Rectal smooth muscle tissue (tissue), 1 donor: ENCODE measurements around the gene CHRNA5.
"Not testable (repeated sequence)": the region's sequence is repeated elsewhere in the genome, so short reads cannot be mapped to it uniquely, and the experiment has no call there.

Experiments used
- H3K27ac ChIP-seq: one replicate; pipeline ENCODE4 v1.7.0; 2013; ENCODE audit warnings: low read depth, low read length, inconsistent platforms
- H3K27me3 ChIP-seq: one replicate; pipeline ENCODE4 v1.7.0; 2013; ENCODE audit warnings: low read length; ENCODE audit not compliant: control insufficient read depth, insufficient read depth
- H3K36me3 ChIP-seq: one replicate; pipeline ENCODE4 v1.7.0; 2013; ENCODE audit warnings: low read length; ENCODE audit not compliant: control insufficient read depth, insufficient read depth
- H3K4me1 ChIP-seq: one replicate; pipeline ENCODE4 v1.7.0; 2013; ENCODE audit warnings: low read length; ENCODE audit not compliant: control insufficient read depth, insufficient read depth
- H3K4me3 ChIP-seq: one replicate; pipeline ENCODE4 v1.7.0; 2013; ENCODE audit warnings: low read length
- H3K9ac ChIP-seq: one replicate; pipeline ENCODE4 v1.7.0; 2013; ENCODE audit warnings: low read length

CHRNA5 gene

DNA sequence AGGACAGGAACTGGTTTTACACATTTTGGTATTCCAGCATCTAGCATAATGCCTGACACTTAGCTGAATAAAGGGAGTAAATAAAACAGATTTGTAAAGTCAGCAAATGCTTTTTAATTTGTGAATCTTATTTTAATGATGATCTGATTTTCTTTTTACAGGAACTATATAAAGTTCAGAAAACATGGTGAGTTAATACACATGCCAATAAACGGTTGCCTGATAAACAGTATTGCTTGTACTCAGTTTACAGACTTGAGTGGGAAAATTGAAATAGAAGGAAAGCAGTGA is 23.6 kb upstream of the CHRNA5 start:
- H3K36me3 ChIP-seq = peaks cover 11% of the 10 kb centered on the region
- H3K27ac ChIP-seq = no peak overlapping the region
- H3K4me3 ChIP-seq = peak overlapping the region; percentile 96
- no peak overlapping the region for H3K9ac ChIP-seq
- peaks cover 11% of the 10 kb centered on the region for H3K4me1 ChIP-seq
- no peaks in the 10 kb centered on the region for H3K27me3 ChIP-seq

DNA sequence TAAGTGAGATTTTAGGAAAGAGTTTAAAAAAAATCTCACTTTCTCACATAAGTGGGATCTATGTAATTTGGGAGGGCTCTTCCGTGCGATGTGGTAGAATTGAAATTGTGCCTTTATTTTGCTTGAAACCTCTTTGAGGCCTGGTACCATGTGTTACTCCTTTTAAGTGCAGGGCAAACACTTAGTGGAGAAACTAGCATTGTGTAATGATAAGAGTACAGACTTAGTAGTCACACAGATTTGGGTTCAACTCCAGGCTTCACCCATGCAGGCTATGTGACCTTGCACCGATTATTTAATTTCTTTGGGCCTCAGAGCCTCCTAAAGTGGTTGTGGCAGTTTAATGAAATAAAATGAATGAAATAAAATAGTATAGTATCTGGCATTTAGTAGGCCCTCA is 22.7 kb upstream of the CHRNA5 start:
- Histone ChIP-seq H3K36me3 (peaks cover 11% of the 10 kb centered on the region), H3K4me3 (no peak overlapping the region), H3K4me1 (peaks cover 11% of the 10 kb centered on the region), H3K9ac (no peak overlapping the region), H3K27ac (no peak overlapping the region), H3K27me3 (no peaks in the 10 kb centered on the region)

DNA sequence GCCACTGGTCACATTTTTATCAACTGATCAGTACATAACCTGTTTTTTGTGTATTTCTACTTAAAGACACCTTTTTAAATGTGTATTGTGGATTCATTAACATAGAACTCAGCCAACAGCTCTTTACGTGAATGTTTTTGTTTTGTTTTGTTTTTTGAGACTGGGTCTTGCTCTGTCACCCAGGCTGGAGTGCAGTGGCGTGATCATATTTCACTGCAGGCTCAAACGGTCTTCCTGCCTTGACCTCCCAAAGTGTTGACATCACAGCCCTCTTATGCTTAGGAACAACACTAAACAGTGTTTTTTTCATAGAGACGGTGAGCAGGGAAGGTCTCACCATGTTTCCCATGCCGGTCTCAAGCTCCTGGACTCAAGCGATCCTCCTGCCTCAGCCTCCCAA is 15.1 kb upstream of the CHRNA5 start:
- no peak overlapping the region for H3K27ac ChIP-seq
- no peaks in the 10 kb centered on the region for H3K4me1 ChIP-seq
- H3K9ac ChIP-seq = no peak overlapping the region
- H3K4me3 ChIP-seq = no peak overlapping the region
- peaks cover 19% of the 10 kb centered on the region for H3K36me3 ChIP-seq
- no peaks in the 10 kb centered on the region for H3K27me3 ChIP-seq

- Histone ChIP-seq H3K4me1 (no peaks in the 10 kb centered on the region), H3K36me3 (peaks cover 13% of the 10 kb centered on the region), H3K9ac (no peak overlapping the region), H3K27ac (no peak overlapping the region), H3K27me3 (no peaks in the 10 kb centered on the region), H3K4me3 (no peak overlapping the region)
These were observed 14.5 kb upstream of the CHRNA5 start for GRCh38 chr15:78550815-78551214.

DNA sequence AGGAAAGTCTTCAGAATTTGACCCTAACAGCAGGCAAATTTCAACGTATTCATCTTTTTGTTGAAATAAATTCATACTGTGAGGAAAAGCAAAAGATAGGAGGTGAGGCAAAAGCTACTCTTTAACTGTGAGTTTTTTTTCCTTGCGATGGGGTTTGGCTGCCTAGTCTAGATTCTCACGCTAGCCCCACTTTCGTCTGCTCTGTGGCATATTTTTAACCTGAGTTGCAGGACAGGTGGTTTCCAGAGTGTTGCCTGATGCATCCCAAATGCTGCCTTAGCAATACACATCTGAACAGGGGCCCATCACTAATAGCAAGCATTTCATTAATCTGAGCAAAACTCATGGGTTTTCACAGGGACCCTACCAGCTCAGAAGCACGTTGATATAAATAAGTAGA is 13.4 kb upstream of the CHRNA5 start:
- Histone ChIP-seq H3K4me3 (no peak overlapping the region), H3K36me3 (peaks cover 13% of the 10 kb centered on the region), H3K27ac (no peak overlapping the region), H3K27me3 (no peaks in the 10 kb centered on the region), H3K9ac (no peak overlapping the region), H3K4me1 (no peaks in the 10 kb centered on the region)

DNA sequence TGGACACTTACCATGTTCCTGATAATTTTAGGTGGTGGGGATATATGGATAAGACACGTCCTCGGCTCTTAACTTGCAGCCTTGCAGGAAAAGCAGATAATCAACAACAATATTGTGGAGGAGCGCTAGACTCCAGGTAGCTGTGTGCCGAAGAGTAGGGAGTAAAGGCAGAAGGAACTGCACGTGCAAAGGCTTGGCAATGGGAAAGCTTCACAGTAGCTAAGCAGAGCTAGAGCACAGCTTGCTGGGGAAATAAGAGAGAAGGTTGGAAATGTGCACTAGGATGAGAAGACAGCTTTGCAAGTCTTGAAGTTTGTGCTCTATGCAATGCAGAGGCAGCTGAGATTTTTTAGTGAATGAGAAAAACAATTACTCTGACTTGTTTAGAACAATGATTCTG is 12.7 kb upstream of the CHRNA5 start:
- Histone ChIP-seq H3K27me3 (no peaks in the 10 kb centered on the region), H3K4me3 (no peak overlapping the region), H3K4me1 (no peaks in the 10 kb centered on the region), H3K27ac (no peak overlapping the region), H3K9ac (no peak overlapping the region), H3K36me3 (peaks cover 13% of the 10 kb centered on the region)

GRCh38 chr15:78560201-78560600 is 5.1 kb upstream of the CHRNA5 start:
- H3K36me3 ChIP-seq, H3K4me3 ChIP-seq, H3K27me3 ChIP-seq, H3K4me1 ChIP-seq, H3K9ac ChIP-seq, H3K27ac ChIP-seq: not testable (repeated sequence)

- Histone ChIP-seq H3K27me3 (no peaks in the 10 kb centered on the region), H3K36me3 (no peaks in the 10 kb centered on the region), H3K9ac (no peak overlapping the region), H3K4me3 (no peak overlapping the region), H3K4me1 (peaks cover 2% of the 10 kb centered on the region), H3K27ac (no peak overlapping the region)
These were observed 3.8 kb upstream of the CHRNA5 start for GRCh38 chr15:78561490-78561889.

DNA sequence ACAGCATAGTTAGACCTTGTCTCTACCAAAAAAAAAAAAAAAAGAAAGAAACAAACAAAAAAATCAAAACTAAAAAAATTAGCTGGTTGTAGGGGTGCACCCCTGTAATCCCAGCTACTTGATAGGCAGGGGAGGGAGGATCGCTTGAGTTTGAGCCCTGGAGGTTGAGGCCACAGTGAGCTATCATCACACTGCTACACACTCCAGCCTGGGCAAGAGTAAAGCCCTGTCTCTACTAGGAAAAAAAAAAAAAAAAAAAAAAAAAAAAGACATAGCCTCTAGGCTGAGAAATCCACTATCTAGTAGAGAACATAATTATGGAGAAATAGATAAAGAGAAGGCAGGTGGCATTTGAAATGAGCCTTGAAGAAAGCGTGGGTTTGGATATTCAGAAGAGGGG is 2.2 kb upstream of the CHRNA5 start:
- Histone ChIP-seq H3K4me1 (peaks cover 2% of the 10 kb centered on the region), H3K27me3 (no peaks in the 10 kb centered on the region), H3K27ac (no peak overlapping the region), H3K4me3 (no peak overlapping the region), H3K36me3 (no peaks in the 10 kb centered on the region), H3K9ac (no peak overlapping the region)

GRCh38 chr15:78564743-78565096 is 600 bp upstream of the CHRNA5 start:
- Histone ChIP-seq H3K27ac (no peak overlapping the region), H3K36me3 (no peaks in the 10 kb centered on the region), H3K4me1 (peaks cover 2% of the 10 kb centered on the region), H3K4me3 (peak overlapping the region; percentile 60), H3K27me3 (no peaks in the 10 kb centered on the region), H3K9ac (no peak overlapping the region)

- H3K27me3 ChIP-seq = no peaks in the 10 kb centered on the region
- H3K4me3 ChIP-seq = peak overlapping the region; percentile 60
- H3K9ac ChIP-seq = no peak overlapping the region
- H3K36me3 ChIP-seq = no peaks in the 10 kb centered on the region
- peaks cover 2% of the 10 kb centered on the region for H3K4me1 ChIP-seq
- peak overlapping the region; percentile 2 for H3K27ac ChIP-seq
These were observed 843 bp downstream of the CHRNA5 start for GRCh38 chr15:78565951-78566774.

DNA sequence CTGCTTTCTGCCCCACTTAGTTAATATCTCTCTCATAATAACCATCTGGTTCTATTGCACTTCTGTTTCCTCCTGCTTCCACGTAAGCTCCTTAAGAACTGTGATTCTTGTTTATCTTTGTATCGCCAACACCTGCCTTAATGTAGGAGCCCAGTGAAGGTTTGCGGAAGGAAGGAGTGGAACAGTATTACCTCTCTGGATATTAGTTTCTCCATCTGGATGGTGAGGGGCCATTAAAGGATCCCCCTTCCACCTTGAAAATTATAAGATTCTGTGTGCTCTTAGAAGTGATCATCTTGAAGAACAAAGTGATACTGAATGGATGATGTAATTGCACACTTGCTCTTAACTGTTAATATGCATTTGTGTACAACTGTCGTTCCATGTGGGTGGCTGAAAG is 2.2 kb downstream of the CHRNA5 start:
- no peaks in the 10 kb centered on the region for H3K36me3 ChIP-seq
- no peaks in the 10 kb centered on the region for H3K27me3 ChIP-seq
- H3K9ac ChIP-seq = no peak overlapping the region
- H3K4me3 ChIP-seq = no peak overlapping the region
- H3K27ac ChIP-seq = no peak overlapping the region
- peaks cover 2% of the 10 kb centered on the region for H3K4me1 ChIP-seq

DNA sequence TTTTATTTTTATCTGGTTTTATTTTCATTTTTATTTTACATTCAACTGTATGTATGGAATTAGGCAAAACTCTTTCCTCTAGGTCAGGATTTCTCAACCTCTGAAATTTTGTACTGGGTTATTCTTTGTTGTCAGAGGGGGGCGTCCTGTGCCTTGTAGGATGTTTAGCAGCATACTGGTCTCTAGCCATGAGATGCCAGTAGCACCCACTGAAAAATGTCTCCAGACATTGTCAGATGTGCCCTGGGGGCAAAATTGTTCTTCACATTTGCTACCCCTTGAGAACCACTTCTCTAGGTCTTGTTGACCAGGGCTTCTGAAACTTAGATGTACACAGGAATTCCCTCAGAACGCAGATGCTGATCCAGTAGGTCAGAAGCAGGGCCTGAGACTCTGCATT is 5.4 kb downstream of the CHRNA5 start:
- Histone ChIP-seq H3K4me1 (no peaks in the 10 kb centered on the region), H3K27ac (no peak overlapping the region), H3K36me3 (no peaks in the 10 kb centered on the region), H3K27me3 (no peaks in the 10 kb centered on the region), H3K4me3 (no peak overlapping the region), H3K9ac (no peak overlapping the region)
